Keratinocyte (primary cell): ENCODE results near the gene CMTM2. TPM values are rescaled to one million over a fixed set of nuclear protein-coding genes. Genes with fewer than 3 reads are reported as not detected.

ENCODE experiments used
- DNase-seq: peaks from one replicate; pipeline ENCODE4 v3.0.0-alpha.2; 2011; ENCODE audit warnings: low read depth, missing footprints, low spot score
- FAIRE-seq: peaks from 2 replicates; lab custom pipeline; 2011; peaks lifted over from hg19 to GRCh38; lab: Jason Lieb, UNC
- H2AFZ ChIP-seq: 2 replicates; pipeline ENCODE4 v1.6.0; 2012; ENCODE audit warnings: low read length, control low read depth, inconsistent platforms; ENCODE audit not compliant: control insufficient read depth
- H3K27ac ChIP-seq: 2 replicates; pipeline ENCODE4 v1.5.1; 2011; ENCODE audit warnings: low read length; ENCODE audit not compliant: control insufficient read depth, insufficient read depth
- H3K27me3 ChIP-seq: 3 replicates; pipeline ENCODE4 v1.6.0; 2011; ENCODE audit warnings: low read length; ENCODE audit not compliant: control insufficient read depth, insufficient read depth; ENCODE audit errors: extremely low read depth
- H3K36me3 ChIP-seq, 2 experiments: 2 replicates in 1 of 2; 3 replicates in 1 of 2; pipeline ENCODE4 v1.5.1; 2011; ENCODE audit warnings: low read length in 2 of 2, mild to moderate bottlenecking in 1 of 2; ENCODE audit not compliant: control insufficient read depth in 2 of 2, insufficient read depth in 2 of 2; ENCODE audit errors: extremely low read depth in 1 of 2
- H3K4me1 ChIP-seq: 3 replicates; pipeline ENCODE4 v1.5.1; 2011; ENCODE audit warnings: low read length; ENCODE audit not compliant: control insufficient read depth, insufficient read depth; ENCODE audit errors: extremely low read depth
- H3K4me2 ChIP-seq: 3 replicates; pipeline ENCODE4 v1.6.0; 2011; ENCODE audit warnings: low read depth, low read length; ENCODE audit not compliant: control insufficient read depth, insufficient read depth; ENCODE audit errors: extremely low read depth
- H3K4me3 ChIP-seq, 3 experiments: fragments of 200-600 bp in 1 of 3; sonication (generic) in 1 of 3; 2 replicates in 2 of 3; 3 replicates in 1 of 3; pipeline ENCODE4 v1.5.1; 2011 to 2016; ENCODE audit warnings: low read length in 3 of 3, mild to moderate bottlenecking in 3 of 3, control low read depth in 2 of 3, inconsistent platforms in 1 of 3, low read depth in 1 of 3, mixed read lengths in 1 of 3, mixed run types in 1 of 3, moderate library complexity in 1 of 3; ENCODE audit not compliant: control insufficient read depth in 2 of 3, insufficient read depth in 2 of 3; ENCODE audit errors: extremely low read depth in 1 of 3
- H3K79me2 ChIP-seq: 2 replicates; pipeline ENCODE4 v1.6.0; 2012; ENCODE audit warnings: low read length; ENCODE audit not compliant: control insufficient read depth, insufficient read depth
- H3K9ac ChIP-seq: 3 replicates; pipeline ENCODE4 v1.6.0; 2011; ENCODE audit warnings: low read length; ENCODE audit not compliant: control insufficient read depth, insufficient read depth; ENCODE audit errors: extremely low read depth
- H3K9me1 ChIP-seq: 3 replicates; pipeline ENCODE4 v1.6.0; 2011; ENCODE audit warnings: low read length; ENCODE audit not compliant: control insufficient read depth, insufficient read depth; ENCODE audit errors: extremely low read depth
- H3K9me3 ChIP-seq: 2 replicates; pipeline ENCODE4 v1.5.1; 2012; ENCODE audit warnings: low read depth, low read length; ENCODE audit not compliant: control insufficient read depth
- H4K20me1 ChIP-seq: 3 replicates; pipeline ENCODE4 v1.6.0; 2011; ENCODE audit warnings: low read length; ENCODE audit not compliant: control insufficient read depth, insufficient read depth; ENCODE audit errors: extremely low read depth
- EZH2 ChIP-seq: IDR thresholded peaks from one replicate; pipeline ENCODE4 v1.6.1; 2012; ENCODE audit warnings: inconsistent platforms, mild to moderate bottlenecking, low read length, moderate library complexity
- dilution Hi-C: fragments of 300-500 bp; cut with MboI; formaldehyde crosslinking; loops from one replicate; pipeline ENCODE4 v1.7.0; 2020; ENCODE audit warnings: low sequenced_read_pairs; ENCODE audit not compliant: extremely low pct_ligation_motif_present
- polyA plus RNA-seq, 5 experiments: library from polyadenylated mRNA; depleted of rRNA in 3 of 5; stranded (reverse) in 3 of 5; stranded (forward) in 1 of 5; unstranded in 1 of 5; fragments of >200 nt; gene quantifications; 1 replicate in 1 of 5; 2 replicates in 3 of 5; 3 replicates in 1 of 5; pipeline versions ENCODE4 v1.2.1 to v1.2.3, GENCODE V29; 2011 to 2012; ENCODE audit warnings: missing spikeins in 2 of 5, low read depth in 1 of 5, low replicate concordance in 1 of 5
- TF ChIP-seq, protein P1 (sequence below), 3 experiments: IDR thresholded peaks in 1 of 3; conservative IDR thresholded peaks in 1 of 3; optimal IDR thresholded peaks in 1 of 3; 2 replicates in 2 of 3; 3 replicates in 1 of 3; pipeline versions ENCODE3 to v1.5.1; 2011; ENCODE audit warnings: low read length in 3 of 3, mild to moderate bottlenecking in 3 of 3, moderate library complexity in 2 of 3, control low read depth in 1 of 3, inconsistent platforms in 1 of 3; ENCODE audit not compliant: insufficient read depth in 2 of 3; ENCODE audit errors: extremely low read depth in 1 of 3

CMTM2 gene
- polyA plus RNA-seq, 1 donor (not counting 4 experiments of a cell fraction or from before 2014, with no cell fraction given) = not detected

DNA sequence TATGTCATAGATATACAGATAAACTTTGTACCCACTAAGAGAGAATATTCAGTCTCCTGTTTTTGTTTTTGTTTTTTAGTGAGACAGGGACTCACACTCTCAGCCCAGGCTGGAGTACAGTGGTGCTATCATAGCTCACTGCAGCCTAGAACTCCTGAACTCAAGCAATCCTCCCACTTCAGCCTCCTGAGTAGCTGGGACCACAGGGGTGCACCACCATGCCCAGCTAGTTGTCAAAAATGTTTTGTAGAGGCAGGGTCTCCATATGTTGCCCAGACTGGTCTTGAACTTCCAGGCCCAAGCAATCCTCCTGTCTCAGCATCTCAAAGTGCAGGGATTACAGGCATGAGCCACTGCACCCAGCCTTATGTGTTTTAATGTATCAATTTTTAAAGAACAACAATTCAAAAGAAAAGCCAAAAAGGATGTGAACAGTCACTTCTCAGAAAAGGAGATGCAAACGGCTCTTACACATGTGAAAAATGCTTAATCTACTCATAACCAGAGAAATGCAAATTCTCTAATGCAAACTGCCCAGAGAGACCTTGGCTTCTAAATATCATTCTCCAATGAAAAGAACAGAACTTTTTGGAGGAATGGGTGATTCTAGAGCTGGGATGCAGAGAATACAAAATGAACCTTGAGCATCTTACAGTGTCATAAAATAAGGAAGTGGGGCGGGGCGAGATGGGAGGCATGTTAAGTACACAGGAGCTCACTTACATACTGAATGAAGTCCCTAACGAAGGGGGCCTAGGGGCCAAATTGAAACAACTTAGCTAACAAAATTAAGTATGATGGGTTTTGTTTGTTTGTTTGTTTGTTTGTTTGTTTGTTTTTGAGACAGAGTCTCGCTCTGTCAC is 18.0 kb downstream of the CMTM2 start:
- Histone ChIP-seq H3K27me3 (no peaks in the 10 kb centered on the region), H4K20me1 (no peaks in the 10 kb centered on the region), H3K9ac (no peak overlapping the region), H3K9me3 (peaks cover 2% of the 10 kb centered on the region), H3K9me1 (no peaks in the 10 kb centered on the region), H2AFZ (no peak overlapping the region), H3K36me3 (no peaks in the 10 kb centered on the region), H3K4me2 (no peak overlapping the region), H3K79me2 (no peaks in the 10 kb centered on the region), H3K4me1 (no peaks in the 10 kb centered on the region), H3K4me3 (no peak overlapping the region), H3K27ac (no peak overlapping the region)
- FAIRE-seq (no peak), DNase-seq (no peak)
- dilution Hi-C loops = no loop called here
- TF ChIP-seq, protein P1, sequence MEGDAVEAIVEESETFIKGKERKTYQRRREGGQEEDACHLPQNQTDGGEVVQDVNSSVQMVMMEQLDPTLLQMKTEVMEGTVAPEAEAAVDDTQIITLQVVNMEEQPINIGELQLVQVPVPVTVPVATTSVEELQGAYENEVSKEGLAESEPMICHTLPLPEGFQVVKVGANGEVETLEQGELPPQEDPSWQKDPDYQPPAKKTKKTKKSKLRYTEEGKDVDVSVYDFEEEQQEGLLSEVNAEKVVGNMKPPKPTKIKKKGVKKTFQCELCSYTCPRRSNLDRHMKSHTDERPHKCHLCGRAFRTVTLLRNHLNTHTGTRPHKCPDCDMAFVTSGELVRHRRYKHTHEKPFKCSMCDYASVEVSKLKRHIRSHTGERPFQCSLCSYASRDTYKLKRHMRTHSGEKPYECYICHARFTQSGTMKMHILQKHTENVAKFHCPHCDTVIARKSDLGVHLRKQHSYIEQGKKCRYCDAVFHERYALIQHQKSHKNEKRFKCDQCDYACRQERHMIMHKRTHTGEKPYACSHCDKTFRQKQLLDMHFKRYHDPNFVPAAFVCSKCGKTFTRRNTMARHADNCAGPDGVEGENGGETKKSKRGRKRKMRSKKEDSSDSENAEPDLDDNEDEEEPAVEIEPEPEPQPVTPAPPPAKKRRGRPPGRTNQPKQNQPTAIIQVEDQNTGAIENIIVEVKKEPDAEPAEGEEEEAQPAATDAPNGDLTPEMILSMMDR (optimal IDR thresholded peaks at IDR 0.05 in 1 of 3, IDR thresholded peaks at IDR 0.05 in 1 of 3, conservative IDR thresholded peaks at IDR 0.05 in 1 of 3; ENCODE audit: extremely low read depth in 1 of 3, insufficient read depth in 2 of 3, low read length in 3 of 3) = no peak
- TF ChIP-seq EZH2 = no peak

GRCh38 chr16:66598111-66598510 is 18.8 kb downstream of the CMTM2 start:
- Histone ChIP-seq H3K9me3 (peaks cover 2% of the 10 kb centered on the region), H3K4me3 (no peak overlapping the region), H3K79me2 (no peaks in the 10 kb centered on the region), H3K36me3 (no peaks in the 10 kb centered on the region), H3K4me1 (no peaks in the 10 kb centered on the region), H3K9ac (no peak overlapping the region), H2AFZ (no peak overlapping the region), H3K27me3 (no peaks in the 10 kb centered on the region), H3K4me2 (no peak overlapping the region), H4K20me1 (no peaks in the 10 kb centered on the region), H3K27ac (no peak overlapping the region), H3K9me1 (no peaks in the 10 kb centered on the region)
- dilution Hi-C loops = no loop called here
- TF ChIP-seq, protein P1 (optimal IDR thresholded peaks at IDR 0.05 in 1 of 3, IDR thresholded peaks at IDR 0.05 in 1 of 3, conservative IDR thresholded peaks at IDR 0.05 in 1 of 3; ENCODE audit: extremely low read depth in 1 of 3, insufficient read depth in 2 of 3, low read length in 3 of 3) = no peak
- no peak for TF ChIP-seq EZH2
- FAIRE-seq (no peak), DNase-seq (no peak)
